ENCODE results near the gene DACT1. TPM values are rescaled to one million over a fixed set of nuclear protein-coding genes. Genes with fewer than 3 reads are reported as not detected.

Gene DACT1
- total RNA-seq, 4 donors from 2014 or later: 35.7 to 87.2 (median 65.9) TPM

GRCh38 chr14:58646479-58646878 lies 8.7 kb downstream of the DACT1 start:
- Histone ChIP-seq H3K4me3 (no peak overlapping the region), H3K9me3 (no peaks in the 10 kb centered on the region), H3K4me1 (peaks cover 0 to 8% (median 0%) of the 10 kb centered on the region in 4 donors), H3K27ac (no peak overlapping the region), H3K27me3 (no peaks in the 10 kb centered on the region), H3K36me3 (peaks cover 0 to 56% (median 0%) of the 10 kb centered on the region in 3 donors)
- TF ChIP-seq CTCF (IDR thresholded peaks at IDR 0.05) (no peak), POLR2A (IDR thresholded peaks at IDR 0.05) (no peak), EP300 (IDR thresholded peaks at IDR 0.05) (no peak)
- 88 to 92% methylated on average over 34 of the region's 34 CpGs for WGBS, 2 donors
- no peak for DNase-seq (ENCODE audit: low spot score in 2 of 2)

GRCh38 chr14:58647777-58648176 lies 10.0 kb downstream of the DACT1 start:
- Histone ChIP-seq H3K4me1 (peaks cover 0 to 8% (median 0%) of the 10 kb centered on the region in 4 donors), H3K36me3 (peaks cover 0 to 45% (median 0%) of the 10 kb centered on the region in 3 donors), H3K9me3 (no peaks in the 10 kb centered on the region), H3K27ac (no peak overlapping the region), H3K27me3 (no peaks in the 10 kb centered on the region), H3K4me3 (no peak overlapping the region)
- WGBS, 2 donors: 64 to 71% methylated on average over 4 of the region's 4 CpGs
- no peak for DNase-seq (ENCODE audit: low spot score in 2 of 2)
- TF ChIP-seq CTCF (IDR thresholded peaks at IDR 0.05) (no peak), POLR2A (IDR thresholded peaks at IDR 0.05) (no peak), EP300 (IDR thresholded peaks at IDR 0.05) (no peak)

GRCh38 chr14:58650857-58651256 lies 13.1 kb downstream of the DACT1 start:
- Histone ChIP-seq H3K9me3 (peaks cover 0 to 10% (median 0%) of the 10 kb centered on the region in 4 donors), H3K27ac (no peak overlapping the region), H3K4me1 (no peaks in the 10 kb centered on the region), H3K4me3 (no peak overlapping the region), H3K27me3 (no peaks in the 10 kb centered on the region), H3K36me3 (peaks cover 0 to 17% (median 0%) of the 10 kb centered on the region in 3 donors)
- no peak for DNase-seq (ENCODE audit: low spot score in 2 of 2)
- 69 to 84% methylated on average over 2 of the region's 2 CpGs for WGBS, 2 donors
- no peak for TF ChIP-seq POLR2A (IDR thresholded peaks at IDR 0.05)
- TF ChIP-seq EP300 (IDR thresholded peaks at IDR 0.05): no peak
- no peak for TF ChIP-seq CTCF (IDR thresholded peaks at IDR 0.05)

- peaks cover 0 to 27% (median 3%) of the 10 kb centered on the region in 4 donors for H3K4me1 ChIP-seq
- H3K9me3 ChIP-seq: peaks cover 0 to 10% (median 0%) of the 10 kb centered on the region in 4 donors
- H3K4me3 ChIP-seq: no peak overlapping the region
- no peaks in the 10 kb centered on the region for H3K27me3 ChIP-seq
- DNase-seq (ENCODE audit: low spot score in 2 of 2): no peak
- no peaks in the 10 kb centered on the region for H3K36me3 ChIP-seq
- no peak for TF ChIP-seq CTCF (IDR thresholded peaks at IDR 0.05)
- TF ChIP-seq EP300 (IDR thresholded peaks at IDR 0.05): no peak
- no peak for TF ChIP-seq POLR2A (IDR thresholded peaks at IDR 0.05)
- H3K27ac ChIP-seq: peak overlapping the region in 1 of 4 donors; percentile 15
- WGBS, 2 donors: 41 to 64% methylated on average over 3 of the region's 3 CpGs
Observed at GRCh38 chr14:58656671-58657411, 19.1 kb downstream of the DACT1 start.

GRCh38 chr14:58659061-58659460 lies 21.3 kb downstream of the DACT1 start:
- WGBS, 2 donors: 57 to 66% methylated on average over 1 of the region's 1 CpG
- no peaks in the 10 kb centered on the region for H3K27me3 ChIP-seq
- peak overlapping the region in 1 of 4 donors; percentile 73 for H3K27ac ChIP-seq
- H3K36me3 ChIP-seq: no peaks in the 10 kb centered on the region
- peaks cover 0 to 10% (median 0%) of the 10 kb centered on the region in 4 donors for H3K9me3 ChIP-seq
- peaks cover 0 to 39% (median 4%) of the 10 kb centered on the region in 4 donors for H3K4me1 ChIP-seq
- no peak overlapping the region for H3K4me3 ChIP-seq
- DNase-seq (ENCODE audit: low spot score in 2 of 2): no peak
- TF ChIP-seq EP300 (IDR thresholded peaks at IDR 0.05) (no peak), POLR2A (IDR thresholded peaks at IDR 0.05) (no peak), CTCF (IDR thresholded peaks at IDR 0.05) (no peak)

Data from tibial nerve (tissue), 4 donors.